DMS79 treated with DMSO at 0.1 percent for 48 hours (cell line): Measurements from ENCODE around the gene ABCD3.
"Not testable (repeated sequence)": the region's sequence is repeated elsewhere in the genome, so short reads cannot be mapped to it uniquely, and the experiment has no call there.

Source experiments
- DNase-seq: peaks from one replicate; lab custom pipeline; 2025; lab: John Stamatoyannopoulos, UW

ABCD3 gene

DNA sequence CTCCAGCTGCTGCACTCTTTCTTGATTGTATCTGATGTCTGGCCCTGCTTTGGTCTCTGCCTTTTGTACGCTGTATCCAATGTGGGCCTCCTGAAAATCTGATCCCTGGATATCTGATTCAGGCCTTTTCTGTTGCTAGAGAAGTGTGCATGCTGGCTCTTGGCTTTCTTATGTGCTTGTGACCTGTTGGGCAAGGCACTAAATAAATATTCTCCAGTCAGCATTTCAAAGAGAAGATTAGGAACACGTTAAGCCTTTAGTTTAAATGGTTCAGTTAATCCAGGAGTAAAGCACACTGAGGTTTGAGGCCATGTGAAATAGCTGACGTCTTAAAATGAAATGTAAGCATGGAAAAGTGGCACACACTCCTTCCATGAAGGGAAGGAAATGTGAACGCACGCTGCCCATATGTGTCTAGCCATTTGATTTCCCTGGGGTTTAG lies 132.6 kb downstream of the ABCD3 start:
- no peak for DNase-seq

DNA sequence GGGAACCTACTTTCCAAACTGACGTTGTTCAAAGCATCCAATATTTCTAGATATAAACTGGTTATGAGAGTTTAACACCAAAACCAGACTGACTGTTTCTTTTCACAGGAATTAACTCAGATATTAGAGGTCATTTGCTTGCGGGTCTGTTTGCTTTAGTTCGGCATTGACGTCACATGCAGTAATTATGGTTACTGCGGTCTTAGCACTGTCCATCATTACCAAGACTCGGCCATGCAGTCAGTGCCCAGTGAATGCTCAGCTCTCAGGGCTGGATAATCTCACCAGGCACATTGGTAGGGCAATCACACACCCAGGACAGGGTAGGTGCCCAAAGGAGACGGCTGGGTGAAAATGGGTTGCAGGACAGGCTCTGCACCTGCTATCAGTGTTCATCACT lies 133.3 kb downstream of the ABCD3 start:
- no peak for DNase-seq

DNA sequence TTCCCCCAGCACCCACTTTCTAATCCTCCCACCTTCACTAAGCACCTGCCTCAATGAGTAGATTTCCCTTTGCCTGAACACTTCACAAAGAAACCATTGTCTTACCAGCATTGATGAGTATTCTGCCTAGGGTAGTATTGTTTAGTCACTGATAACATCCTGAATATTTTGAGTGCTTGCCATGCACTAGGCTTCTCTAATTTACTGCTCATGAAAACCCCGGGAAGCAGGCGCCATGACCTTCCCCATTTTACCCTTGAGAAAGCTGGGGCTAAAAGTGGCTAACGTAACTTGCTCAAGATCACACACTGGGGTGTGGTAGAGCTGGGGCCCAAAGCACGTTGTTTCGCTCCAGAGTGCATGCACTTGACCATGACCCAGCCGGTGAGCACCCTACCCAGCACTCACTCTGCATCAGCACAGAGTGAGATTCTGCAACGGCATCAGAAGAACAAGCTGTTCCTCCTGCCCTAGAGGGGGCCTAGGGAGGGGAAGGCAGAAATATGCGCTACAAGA lies 133.9 kb downstream of the ABCD3 start:
- no peak for DNase-seq

DNA sequence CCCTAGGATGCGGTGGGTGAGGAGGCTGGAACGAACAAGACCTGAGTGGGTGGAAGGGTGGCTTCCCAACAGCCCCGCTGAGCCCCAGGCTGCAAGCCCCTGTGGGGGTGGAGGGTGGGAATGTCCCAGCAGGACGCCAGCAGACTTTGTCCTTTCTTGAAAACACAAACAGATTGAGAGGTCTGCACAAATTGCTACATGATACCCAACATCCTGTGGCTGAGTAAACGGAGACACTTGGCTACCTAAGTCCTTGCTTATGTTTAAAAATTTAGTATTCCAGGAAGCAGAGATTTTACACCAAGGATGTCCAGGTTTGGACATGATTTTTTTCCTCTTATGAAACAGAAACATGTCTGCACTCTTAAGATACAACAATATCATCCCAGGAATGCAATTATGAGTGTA lies 135.1 kb downstream of the ABCD3 start:
- no peak for DNase-seq

DNA sequence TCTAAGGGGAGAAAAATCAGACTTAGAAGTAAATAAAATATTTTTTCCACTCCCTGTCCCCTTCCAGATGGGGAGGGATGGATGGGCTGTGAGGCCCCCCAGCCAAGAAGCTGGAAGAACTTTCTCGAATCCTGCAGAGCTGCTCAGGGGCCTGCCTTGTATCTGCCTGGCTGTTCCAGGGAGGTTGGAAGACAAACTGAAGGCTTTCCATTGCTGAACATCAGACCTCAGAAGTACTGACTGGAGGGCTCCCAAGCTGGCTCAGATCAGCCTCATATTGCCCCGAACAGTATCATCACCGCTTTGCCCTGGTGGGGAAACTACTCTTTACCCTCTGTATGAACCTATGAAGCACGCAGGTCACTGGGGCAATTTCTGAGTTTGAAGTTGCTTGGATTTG lies 135.7 kb downstream of the ABCD3 start:
- DNase-seq: no peak

DNA sequence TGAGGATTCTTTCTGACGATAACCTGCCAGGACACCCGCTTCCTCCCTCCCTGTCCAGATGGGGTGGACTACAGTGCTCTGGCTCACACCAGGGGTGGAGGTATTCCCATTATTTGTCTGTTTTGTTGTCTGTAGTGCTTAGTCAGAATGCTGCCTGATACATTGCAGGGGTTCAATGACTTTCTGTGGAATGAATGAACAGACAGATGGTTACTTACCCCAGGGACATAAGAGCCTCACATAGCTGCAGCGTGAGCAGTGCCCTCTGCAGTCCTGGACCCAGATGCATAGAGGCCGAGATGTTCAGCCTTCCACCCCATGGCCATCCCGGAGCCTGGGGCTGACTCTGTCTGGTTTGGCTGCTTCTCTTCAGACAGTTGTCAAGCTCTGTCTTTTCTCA lies 136.4 kb downstream of the ABCD3 start:
- no peak for DNase-seq

DNA sequence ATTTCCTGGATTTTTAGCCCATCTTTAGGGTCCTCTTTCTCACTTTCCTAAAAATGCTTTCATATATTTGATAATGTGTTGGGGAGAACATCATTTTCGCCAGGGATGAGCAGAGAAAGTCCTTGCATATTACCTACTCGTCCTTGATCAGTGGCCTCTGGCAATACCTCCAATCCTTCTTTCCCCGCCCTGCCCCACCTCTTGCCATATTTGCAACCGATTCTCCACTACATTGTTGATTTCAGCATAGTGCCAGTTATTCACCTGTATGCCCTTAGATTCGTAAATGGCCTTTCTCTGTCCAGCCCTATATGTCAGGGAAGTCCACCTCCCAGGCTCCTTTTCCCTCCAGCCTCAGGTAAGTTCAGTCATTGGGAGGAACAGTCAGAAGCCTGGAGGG lies 136.9 kb downstream of the ABCD3 start:
- DNase-seq: no peak

DNA sequence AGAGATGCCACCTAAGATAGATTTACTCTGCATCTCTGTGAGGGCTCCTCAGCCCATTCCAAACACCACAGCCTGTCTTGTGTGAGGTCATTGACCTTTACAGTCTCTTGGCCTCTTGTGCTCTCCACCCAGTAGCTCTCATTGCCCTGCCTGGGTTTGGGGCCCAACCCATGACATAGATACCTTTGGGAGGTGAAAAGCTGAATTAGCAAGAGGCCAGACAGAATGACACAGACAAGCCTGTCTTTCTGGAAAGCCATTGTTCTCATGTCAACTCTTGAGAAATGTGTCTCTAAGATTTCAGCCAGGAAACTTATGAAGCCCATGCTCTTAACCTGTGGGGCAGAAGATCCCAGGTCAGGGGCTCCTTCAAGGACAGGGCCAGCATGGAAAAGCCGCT lies 141.7 kb downstream of the ABCD3 start:
- no peak for DNase-seq

DNA sequence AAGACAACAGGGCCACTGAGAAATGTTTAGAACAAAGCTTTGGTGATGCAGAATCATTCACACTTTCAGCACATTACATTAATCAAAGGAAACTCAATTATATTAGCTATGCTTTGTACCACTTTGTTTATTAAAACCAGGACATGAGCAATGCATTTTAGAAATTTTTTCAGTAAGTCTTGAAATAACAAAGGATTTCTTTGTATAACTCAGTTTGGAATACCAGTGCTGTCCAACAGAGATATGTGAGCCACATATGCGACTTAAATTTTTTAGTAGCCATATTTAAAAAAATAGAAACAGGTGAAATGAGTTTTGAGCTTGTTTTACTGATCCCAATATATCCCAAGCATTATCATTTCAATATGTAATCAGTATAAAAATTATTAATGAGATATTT lies 142.1 kb downstream of the ABCD3 start:
- DNase-seq: no peak

DNA sequence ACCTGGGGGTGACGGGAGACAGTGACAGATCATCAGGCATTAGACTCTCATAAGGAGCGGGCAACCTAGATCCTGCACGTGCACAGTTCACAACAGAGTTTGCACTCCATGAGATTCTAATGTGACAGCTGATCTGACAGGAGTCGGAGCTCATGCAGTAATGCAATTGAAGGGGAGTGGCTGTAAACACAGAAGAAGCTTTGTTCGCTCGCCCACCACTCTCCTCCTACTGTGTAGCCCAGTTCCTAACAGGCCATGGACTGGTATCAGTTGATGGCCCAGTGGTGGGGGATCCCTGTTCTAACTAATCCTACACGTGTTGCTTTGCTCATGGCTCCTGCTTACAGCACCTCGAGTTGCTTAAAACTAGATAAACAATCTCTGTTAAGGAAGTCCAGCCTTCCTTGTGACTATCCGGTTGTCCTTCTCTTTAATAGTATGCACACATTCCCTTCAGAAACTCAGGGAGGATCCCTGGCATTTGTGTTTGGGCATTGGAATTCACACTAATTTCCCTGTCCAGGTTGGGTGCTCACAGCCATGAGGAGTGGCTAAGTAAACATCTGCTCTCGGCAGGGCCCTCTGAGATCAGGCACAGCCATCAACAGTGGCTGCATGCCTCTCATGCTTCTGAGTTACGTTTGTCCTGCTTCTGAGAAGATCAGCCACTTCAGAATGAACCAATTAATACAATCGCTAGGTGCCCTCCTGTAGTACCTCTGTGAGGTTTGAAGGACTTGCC lies 144.5 kb downstream of the ABCD3 start:
- no peak for DNase-seq

DNA sequence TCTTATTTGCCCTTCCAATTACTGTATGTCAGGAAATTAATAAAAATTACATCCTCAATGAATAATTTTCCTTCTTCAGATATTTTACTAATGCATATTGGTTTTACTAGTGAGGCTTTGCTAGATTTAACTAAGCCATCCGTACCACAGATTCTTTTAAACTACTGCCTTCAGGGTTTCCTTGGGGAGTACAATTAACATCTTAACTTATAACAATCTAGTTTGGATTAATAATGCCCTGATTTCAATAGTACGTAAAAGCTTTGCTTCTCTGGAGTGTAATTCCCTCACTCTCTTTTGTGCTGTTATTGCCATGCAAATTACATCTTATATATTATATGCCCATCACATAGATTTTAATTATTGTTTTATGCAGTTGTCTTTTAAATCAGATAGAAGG lies 147.7 kb downstream of the ABCD3 start:
- DNase-seq: no peak

DNA sequence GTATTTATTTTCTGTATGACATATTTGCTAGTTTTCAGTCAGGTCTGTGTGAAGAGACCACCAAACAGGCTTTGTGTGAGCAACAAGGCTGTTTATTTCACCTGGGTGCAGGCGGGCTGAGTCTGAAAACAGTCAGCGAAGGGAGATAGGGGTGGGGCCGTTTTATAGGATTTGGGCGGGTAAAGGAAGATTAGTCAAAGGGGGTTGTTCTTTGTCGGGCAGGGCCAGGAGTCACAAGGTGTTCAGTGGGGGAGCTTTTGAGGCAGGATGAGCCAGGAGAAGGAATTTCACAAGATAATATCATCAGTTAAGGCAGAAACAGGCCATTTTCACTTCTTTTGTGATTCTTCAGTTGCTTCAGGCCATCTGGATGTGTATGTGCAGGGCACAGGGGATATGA lies 148.2 kb downstream of the ABCD3 start:
- not testable (repeated sequence) for DNase-seq

DNA sequence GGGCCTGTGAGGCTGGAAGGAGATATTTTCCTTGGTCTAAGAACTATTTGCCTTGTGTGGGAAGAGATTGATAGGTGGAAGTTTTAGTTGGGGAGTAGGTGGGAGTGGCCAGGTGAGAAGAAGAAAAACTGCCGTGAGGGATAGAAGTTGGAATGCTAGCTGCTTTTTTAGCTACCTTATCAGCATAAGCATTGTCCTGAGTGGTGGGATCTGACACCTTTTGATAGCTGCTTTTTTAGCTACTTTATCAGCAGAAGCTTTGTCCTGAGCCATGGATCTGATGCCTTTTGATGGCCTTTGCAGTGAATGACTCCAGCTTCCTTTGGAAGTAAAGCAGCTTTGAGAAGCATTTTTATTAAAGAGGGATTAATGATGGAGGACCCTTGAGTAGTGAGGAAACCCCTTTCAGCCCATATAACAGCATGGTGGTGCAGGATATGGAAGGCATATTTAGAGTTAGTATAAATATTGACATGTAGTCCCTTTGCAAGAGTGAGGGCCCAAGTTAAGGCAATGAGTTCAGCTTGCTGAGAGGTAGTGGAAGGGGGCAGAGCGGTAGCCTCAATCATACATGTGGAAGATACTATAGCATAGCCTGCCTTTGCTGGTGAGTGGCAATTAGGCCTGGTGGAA lies 149.9 kb downstream of the ABCD3 start:
- DNase-seq: not testable (repeated sequence)
